ENCODE results near the gene ART1.
"Not testable (repeated sequence)": the region's sequence is repeated elsewhere in the genome, so short reads cannot be mapped to it uniquely, and the experiment has no call there.

Gene ART1

GRCh38 chr11:3644817-3645235, at the start of gene ART1:
ART1 (plus strand) TSS chr11:3645128; CDS start chr11:3659214, 14,086 bp downstream.
- DNase-seq (ENCODE audit: low read depth in 2 of 3, low spot score in 2 of 3) = no peak

DNA sequence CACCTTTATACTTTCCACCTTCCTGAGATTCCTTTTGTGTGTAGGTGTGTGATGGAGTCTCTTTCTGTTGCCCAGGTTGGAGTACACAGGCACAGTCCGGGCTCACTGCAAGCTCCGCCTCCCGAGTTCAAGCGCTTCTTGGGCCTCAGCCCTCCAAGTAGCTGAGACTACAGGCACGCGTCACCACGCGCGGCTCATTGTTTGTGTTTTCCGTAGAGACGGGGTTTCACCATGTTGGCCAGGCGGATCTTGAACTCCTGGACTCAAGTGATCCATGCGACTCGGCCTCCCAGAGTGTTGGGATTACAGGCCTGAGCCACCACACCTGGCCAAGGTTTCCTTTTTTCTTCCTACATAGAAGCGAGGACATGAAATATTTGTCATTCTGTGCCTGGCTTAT, 47.2 kb upstream of the ART1 start:
- not testable (repeated sequence) for DNase-seq (ENCODE audit: low read depth in 2 of 3, low spot score in 2 of 3)

DNA sequence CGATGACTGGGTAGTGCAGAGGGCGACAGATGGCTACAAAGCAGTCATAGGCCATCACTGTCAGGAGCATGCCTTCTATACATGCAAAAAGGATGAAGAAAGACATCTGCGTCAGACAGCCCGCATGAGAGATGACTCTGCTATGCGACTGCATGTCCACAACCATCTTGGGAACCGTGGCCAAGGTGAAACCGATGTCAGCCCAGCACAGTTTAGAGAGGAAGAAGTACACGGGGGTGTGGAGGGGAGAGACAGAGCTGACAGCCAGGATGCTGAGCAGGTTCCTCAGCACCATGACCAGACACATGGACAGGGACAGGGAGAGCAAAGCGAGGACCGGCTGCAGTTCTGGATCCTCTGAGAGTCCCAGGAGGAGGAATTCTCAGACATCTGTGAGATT, 44.7 kb upstream of the ART1 start:
- DNase-seq (ENCODE audit: low read depth in 2 of 3, low spot score in 2 of 3) = not testable (repeated sequence)

- no peak for DNase-seq (ENCODE audit: low read depth in 2 of 3, low spot score in 2 of 3)
Measured at GRCh38 chr11:3604167-3604566, 40.8 kb upstream of the ART1 start.

DNA sequence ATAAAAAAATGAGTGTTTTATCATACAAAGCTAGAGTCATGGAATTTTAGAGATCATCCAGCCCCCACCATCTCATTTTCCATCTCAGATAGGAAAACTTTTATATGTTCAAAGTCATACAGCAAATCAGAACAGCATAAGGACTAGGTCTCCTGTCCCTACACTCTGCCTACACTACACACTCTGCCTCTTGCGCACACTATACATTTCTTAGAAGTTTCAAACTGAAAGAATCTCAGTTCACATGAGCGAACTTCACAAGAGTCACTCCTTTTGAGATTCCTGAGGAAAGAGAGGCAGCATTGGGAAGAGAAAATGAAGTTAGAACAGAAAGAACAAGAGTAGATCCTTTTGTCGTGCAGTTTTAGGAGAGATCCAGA, 39.7 kb upstream of the ART1 start:
- no peak for DNase-seq (ENCODE audit: low read depth in 2 of 3, low spot score in 2 of 3)

- DNase-seq (ENCODE audit: low read depth in 2 of 3, low spot score in 2 of 3) = no peak
Measured at GRCh38 chr11:3605771-3606203, 39.1 kb upstream of the ART1 start.

- peak in 1 of 3 experiments; percentile 14 for DNase-seq (ENCODE audit: low read depth in 2 of 3, low spot score in 2 of 3)
Measured at GRCh38 chr11:3609416-3610265, 35.3 kb upstream of the ART1 start.

GRCh38 chr11:3610846-3611245, 34.1 kb upstream of the ART1 start:
- no peak for DNase-seq (ENCODE audit: low read depth in 2 of 3, low spot score in 2 of 3)

GRCh38 chr11:3611976-3612678, 32.8 kb upstream of the ART1 start:
- DNase-seq (ENCODE audit: low read depth in 2 of 3, low spot score in 2 of 3) = no peak

DNA sequence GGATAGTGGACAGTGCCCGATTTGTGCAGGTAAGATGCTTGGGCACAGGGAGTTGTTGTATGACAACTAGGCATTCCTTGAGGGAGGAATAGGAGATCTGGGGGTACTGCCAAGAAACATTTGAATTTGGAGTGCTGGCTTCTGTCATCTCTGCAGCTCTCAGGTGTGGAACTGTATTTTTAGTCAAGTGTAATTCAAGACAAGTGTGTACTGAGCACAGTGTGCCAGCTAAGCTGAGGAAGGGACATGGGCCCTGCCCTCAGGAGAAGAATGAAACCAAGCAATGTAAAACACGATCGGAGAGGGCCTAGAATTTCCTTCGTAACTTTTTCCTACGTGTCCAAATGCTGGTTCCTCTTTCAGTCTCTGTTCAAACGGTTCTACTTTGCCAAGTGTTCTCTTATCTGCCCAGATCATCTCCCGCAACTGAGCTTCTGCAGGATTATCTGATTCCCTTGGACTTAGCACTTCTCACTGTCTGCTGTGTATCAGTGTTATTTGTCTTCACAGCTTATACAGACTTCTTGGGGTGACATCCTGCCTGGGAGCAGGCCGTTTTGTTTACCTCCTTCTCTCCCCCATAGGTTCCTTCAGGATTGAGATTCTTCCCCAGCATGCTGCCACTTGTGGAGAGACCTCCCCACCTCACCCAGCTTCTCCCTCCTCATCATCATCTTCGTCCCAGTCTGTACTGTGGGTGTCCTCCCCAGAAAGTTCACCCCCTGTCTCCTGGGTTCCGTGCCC, 30.8 kb upstream of the ART1 start:
- DNase-seq (ENCODE audit: low read depth in 2 of 3, low spot score in 2 of 3) = no peak

GRCh38 chr11:3614742-3615171, 30.2 kb upstream of the ART1 start:
- peak in 2 of 3 experiments; percentile 8 to 30 for DNase-seq (ENCODE audit: low read depth in 2 of 3, low spot score in 2 of 3)

DNA sequence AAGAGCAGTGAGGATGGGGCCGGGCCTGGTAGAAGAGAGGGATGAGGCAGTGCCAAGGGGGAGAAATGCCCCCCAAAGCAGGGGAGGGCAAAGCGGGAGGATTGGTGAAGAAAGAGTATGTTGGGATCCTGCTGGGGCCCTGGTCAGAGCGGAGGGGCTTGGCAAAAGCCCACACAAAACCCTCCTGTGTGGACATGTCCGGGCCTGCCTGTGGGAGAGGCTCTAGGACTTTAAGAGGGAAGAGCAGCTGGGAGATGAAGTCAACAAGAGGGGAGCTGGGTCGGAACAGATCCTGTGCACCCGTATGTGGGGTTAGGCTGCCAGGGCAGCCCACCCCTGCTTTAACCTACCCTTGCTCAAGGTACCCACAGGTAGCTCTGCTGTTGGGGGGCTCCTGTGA, 28.9 kb upstream of the ART1 start:
- no peak for DNase-seq (ENCODE audit: low read depth in 2 of 3, low spot score in 2 of 3)

GRCh38 chr11:3616721-3617460, 28.0 kb upstream of the ART1 start:
- no peak for DNase-seq (ENCODE audit: low read depth in 2 of 3, low spot score in 2 of 3)

DNA sequence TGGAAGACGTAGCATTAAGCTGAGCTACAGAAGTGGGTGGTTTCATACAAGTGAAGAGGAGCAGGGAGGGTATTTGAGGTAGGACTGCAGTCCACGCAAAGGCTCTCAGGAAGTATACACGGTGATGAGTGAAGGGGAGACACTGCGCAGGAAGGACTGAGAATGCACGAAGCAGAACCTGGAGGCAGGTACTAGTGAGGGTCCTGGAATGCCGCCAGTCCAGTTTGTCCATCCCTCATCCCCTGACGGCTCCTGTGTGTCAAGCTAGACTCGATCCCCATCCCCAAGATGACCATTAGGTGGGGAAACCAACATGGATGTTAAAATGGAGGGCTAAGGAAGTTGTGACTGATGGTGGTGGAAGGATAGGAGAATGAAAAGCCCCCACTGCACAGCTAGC, 26.9 kb upstream of the ART1 start:
- DNase-seq (ENCODE audit: low read depth in 2 of 3, low spot score in 2 of 3) = no peak

DNA sequence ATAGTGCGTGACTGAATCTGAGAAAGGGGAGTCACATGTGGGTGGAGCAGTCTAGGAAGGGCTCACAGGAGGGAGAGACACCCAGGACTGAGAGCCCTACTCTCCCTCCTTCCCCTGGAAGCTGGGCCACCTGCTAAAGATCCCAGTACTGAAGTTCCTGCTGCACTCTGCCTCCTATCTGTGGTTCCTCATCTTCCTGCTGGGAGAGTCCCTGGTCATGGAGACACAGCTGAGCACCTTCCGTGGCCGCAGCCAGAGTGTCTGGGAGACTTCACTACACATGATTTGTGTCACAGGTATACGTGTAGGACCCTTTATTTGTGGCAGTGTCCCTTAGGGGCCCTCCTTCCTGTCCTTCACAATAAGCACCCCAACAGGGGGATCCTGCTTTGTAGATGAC, 22.4 kb upstream of the ART1 start:
- DNase-seq (ENCODE audit: low read depth in 2 of 3, low spot score in 2 of 3) = no peak

DNA sequence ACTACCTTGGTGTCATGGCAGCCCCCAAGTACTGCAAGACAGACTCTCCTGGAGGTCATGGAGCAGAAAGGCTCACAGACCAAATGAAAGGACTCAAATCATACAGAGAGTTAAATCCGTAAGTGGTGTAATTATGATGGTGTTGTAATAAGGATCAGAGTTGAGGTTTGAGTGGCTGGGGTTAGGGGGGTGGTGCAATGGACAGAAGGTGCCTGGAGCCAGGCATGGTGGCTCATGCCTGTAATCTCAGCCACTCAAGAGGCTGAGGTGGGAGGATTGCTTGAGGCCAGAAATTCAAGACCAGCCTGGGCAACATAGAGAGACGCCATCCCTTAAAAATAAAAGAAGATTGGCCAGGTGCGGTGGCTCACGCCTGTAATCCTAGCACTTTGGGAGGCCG, 21.8 kb upstream of the ART1 start:
- no peak for DNase-seq (ENCODE audit: low read depth in 2 of 3, low spot score in 2 of 3)

DNA sequence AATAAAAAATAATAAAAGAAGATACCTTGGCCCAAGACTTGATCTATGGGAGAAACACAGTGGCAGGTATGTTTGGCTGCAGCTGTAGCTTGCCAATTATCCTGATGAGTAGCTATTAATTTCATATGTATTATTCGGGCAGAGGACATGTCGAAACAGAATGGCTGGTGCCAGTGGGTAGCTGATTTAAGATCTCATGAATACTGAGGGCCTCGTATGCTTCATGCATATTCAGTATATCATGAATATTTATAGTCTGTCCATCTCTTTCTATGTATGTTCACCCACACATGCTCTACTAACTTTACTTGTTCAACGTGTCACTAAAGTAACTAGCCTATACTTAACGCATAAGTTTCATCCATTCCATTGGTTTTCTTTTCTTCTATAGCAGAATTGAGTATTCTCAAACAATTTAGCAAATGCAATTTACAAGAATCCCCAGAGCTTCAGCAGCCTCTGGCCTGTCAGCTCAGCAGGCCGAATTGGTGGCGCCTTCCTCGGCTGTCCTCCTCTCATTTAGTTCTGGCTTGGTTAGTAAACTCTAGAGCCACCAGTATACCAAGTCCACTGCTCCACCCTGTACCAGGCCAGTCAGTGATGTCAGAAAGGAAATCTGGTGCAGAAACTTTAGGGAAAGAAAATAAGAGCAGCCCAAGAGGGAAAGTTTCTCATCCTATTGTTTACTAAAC, 21.0 kb upstream of the ART1 start:
- DNase-seq (ENCODE audit: low read depth in 2 of 3, low spot score in 2 of 3) = no peak

DNA sequence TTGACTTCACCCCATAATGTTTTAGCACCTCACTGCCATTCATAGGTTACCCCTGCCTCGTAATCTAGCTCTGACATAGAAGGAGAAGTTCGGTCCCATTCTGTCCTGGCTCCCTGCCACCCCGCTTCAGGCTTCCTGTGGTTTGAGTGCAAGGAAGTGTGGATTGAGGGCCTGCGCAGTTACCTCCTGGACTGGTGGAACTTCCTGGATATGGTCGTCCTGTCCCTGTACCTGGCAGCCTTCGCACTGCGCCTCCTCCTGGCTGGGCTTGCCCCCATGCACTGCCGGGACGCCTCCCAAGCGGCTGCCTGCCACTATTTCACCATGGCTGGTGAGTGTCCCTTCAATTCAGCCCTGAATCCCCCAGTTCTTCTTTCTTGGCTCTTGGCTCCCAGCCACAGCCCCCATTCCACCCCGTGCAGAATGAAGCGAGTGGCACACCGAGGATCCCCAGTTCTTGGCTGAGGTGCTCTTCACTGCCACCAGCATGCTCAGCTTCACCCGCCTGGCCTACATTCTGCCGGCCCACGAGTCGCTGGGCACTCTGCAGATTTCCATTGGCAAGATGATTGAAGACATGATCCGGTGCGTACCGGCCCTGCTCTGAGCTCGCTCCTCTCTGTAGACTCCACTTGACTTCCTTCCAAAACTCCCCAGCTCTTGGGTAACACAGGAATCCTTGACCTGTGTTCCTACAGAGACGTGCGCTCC, 18.5 kb upstream of the ART1 start:
- no peak for DNase-seq (ENCODE audit: low read depth in 2 of 3, low spot score in 2 of 3)

GRCh38 chr11:3627291-3627690, 17.6 kb upstream of the ART1 start:
- no peak for DNase-seq (ENCODE audit: low read depth in 2 of 3, low spot score in 2 of 3)

- no peak for DNase-seq (ENCODE audit: low read depth in 2 of 3, low spot score in 2 of 3)
Measured at GRCh38 chr11:3631331-3631730, 13.6 kb upstream of the ART1 start.
